Stimulated activated CD4-positive, alpha-beta T cell treated with anti-CD3 and anti-CD28 coated beads, Interleukin-15, amount 100 ng/mL, for 24 hours (primary cell): ENCODE data around the gene TANC1.
A peak's percentile ranks its signal among the peaks of the same experiment; 100 is the strongest.

ENCODE experiments used
- DNase-seq: peaks from one replicate; pipeline ENCODE4 v3.0.0-alpha.2; 2020

The TANC1 gene

GRCh38 chr2:158968396-158969161 is at the start of gene TANC1:
TANC1 (plus strand) TSS chr2:158968640; CDS start chr2:159065911, 97,271 bp downstream.
- peak; percentile 87 for DNase-seq

- no peak for DNase-seq
These were observed 46.6 kb upstream of the TANC1 start for GRCh38 chr2:158921599-158922408.

- DNase-seq: no peak
These were observed 45.8 kb upstream of the TANC1 start for GRCh38 chr2:158922601-158923000.

- no peak for DNase-seq
These were observed 45.3 kb upstream of the TANC1 start for GRCh38 chr2:158923180-158923594.

GRCh38 chr2:158923641-158924040 is 44.8 kb upstream of the TANC1 start:
- DNase-seq: no peak

GRCh38 chr2:158926478-158926948 is 41.9 kb upstream of the TANC1 start:
- no peak for DNase-seq

GRCh38 chr2:158928515-158928914 is 39.9 kb upstream of the TANC1 start:
- DNase-seq: no peak

- no peak for DNase-seq
These were observed 39.5 kb upstream of the TANC1 start for GRCh38 chr2:158928965-158929364.

GRCh38 chr2:158931572-158931971 is 36.9 kb upstream of the TANC1 start:
- no peak for DNase-seq

GRCh38 chr2:158932131-158932645 is 36.3 kb upstream of the TANC1 start:
- DNase-seq: no peak

GRCh38 chr2:158934170-158934569 is 34.3 kb upstream of the TANC1 start:
- DNase-seq: no peak

- DNase-seq: no peak
These were observed 32.8 kb upstream of the TANC1 start for GRCh38 chr2:158935617-158936016.

GRCh38 chr2:158936978-158937377 is 31.5 kb upstream of the TANC1 start:
- no peak for DNase-seq

- DNase-seq: no peak
These were observed 28.1 kb upstream of the TANC1 start for GRCh38 chr2:158940356-158940755.

GRCh38 chr2:158943973-158944372 is 24.5 kb upstream of the TANC1 start:
- no peak for DNase-seq

- no peak for DNase-seq
These were observed 19.3 kb upstream of the TANC1 start for GRCh38 chr2:158948964-158949699.

GRCh38 chr2:158953454-158953853 is 15.0 kb upstream of the TANC1 start:
- no peak for DNase-seq

GRCh38 chr2:158953926-158954763 is 14.3 kb upstream of the TANC1 start:
- peak; percentile 69 for DNase-seq

GRCh38 chr2:158955842-158956365 is 12.5 kb upstream of the TANC1 start:
- no peak for DNase-seq

GRCh38 chr2:158958365-158958764 is 10.1 kb upstream of the TANC1 start:
- DNase-seq: no peak

- no peak for DNase-seq
These were observed 8.2 kb upstream of the TANC1 start for GRCh38 chr2:158960193-158960592.

- no peak for DNase-seq
These were observed 6.4 kb upstream of the TANC1 start for GRCh38 chr2:158962074-158962473.
